GM18502 (cell line): ENCODE results near the gene FOXN3.
"Not testable (repeated sequence)": the region's sequence is repeated elsewhere in the genome, so short reads cannot be mapped to it uniquely, and the experiment has no call there.

ENCODE experiments used
- ATAC-seq: cut with Tn5 transposase; IDR thresholded peaks from one replicate; pipeline ENCODE4 v1.9.1; 2021; ENCODE audit warnings: mild to moderate bottlenecking; ENCODE audit not compliant: unreplicated experiment, poor library complexity

FOXN3 gene

DNA sequence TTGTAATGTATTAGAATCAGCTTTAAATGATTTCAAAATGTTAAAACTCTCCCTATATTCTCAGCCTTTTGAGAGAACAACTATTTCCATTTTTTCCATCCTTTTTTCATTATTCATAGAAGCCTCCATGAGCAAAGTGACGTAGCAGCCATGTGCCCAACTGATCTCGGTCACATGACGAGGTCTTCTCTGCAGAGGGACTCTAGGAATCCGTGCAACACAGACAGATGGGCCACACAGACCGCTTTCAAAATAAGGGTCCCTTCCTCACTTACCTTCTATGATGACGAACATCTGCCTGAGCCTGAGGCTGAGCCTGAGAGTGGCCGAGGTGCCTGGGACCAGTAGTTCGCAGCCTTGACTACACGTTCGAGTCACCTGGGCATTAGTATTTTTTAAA is 293.8 kb downstream of the FOXN3 start:
- no peak for ATAC-seq

GRCh38 chr14:89121968-89122620 is 294.9 kb downstream of the FOXN3 start:
- ATAC-seq, result no peak

GRCh38 chr14:89117012-89117411 is 300.0 kb downstream of the FOXN3 start:
- no peak for ATAC-seq

- no peak for ATAC-seq
Measured at GRCh38 chr14:89114109-89114508, 302.9 kb downstream of the FOXN3 start.

DNA sequence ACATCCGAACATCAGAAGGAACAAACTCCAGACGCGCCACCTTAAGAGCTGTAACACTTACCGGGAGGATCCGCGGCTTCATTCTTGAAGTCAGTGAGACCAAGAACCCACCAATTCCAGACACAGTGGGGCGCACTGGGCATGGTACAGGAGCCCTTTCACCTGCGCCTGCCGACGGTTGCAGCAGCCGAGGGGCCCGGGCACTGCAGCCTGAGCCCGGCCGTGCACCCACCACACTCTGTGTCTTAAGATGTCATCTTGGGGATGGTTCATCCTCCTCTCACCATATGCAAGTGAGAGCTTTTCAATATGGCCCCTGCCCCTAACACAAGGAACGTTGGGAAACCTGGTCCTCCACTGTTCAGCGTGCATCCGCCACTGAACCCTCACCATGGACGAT is 304.3 kb downstream of the FOXN3 start:
- ATAC-seq, result no peak

- ATAC-seq, result not testable (repeated sequence)
Measured at GRCh38 chr14:89111766-89112543, 305.1 kb downstream of the FOXN3 start.

GRCh38 chr14:89111232-89111631 is 305.8 kb downstream of the FOXN3 start:
- not testable (repeated sequence) for ATAC-seq

DNA sequence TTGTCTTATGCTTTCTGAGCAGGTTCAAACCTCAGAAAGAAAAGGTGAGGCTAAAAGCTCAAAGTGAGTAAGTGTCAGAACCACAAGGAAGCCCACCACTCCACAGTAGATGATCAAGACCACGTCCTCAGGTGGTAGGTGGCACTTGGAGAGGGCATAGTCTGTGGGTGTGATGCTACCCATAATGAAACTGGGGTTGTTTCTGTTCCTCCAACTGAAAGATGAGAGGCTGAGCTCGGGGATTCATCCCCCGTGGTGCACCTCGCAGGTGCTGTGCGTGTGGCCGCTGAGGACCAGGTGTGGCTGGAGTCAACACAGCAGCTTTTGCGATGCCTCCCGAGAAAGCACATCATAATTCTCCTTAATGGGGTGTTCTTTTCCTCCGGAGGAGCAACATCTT is 306.9 kb downstream of the FOXN3 start:
- no peak for ATAC-seq

DNA sequence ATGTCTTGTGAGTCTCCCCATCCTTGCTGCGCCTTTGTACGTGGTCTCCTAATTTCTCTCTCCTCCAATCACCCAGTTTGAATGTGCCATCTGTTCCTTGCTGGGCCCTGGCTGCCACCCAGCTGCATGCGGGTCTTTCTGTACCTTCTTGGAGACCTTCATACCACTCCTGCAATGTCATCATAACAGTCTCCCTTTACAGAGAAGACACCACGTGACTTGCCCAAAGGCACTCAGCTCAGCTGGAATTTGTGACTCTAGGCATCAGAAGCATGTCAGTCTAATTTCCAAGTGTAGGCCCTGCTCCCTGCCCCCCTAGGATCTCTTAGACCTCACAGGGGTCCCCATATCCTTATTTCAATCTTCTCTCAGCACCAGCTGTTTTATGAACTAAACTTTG is 308.4 kb downstream of the FOXN3 start:
- no peak for ATAC-seq

DNA sequence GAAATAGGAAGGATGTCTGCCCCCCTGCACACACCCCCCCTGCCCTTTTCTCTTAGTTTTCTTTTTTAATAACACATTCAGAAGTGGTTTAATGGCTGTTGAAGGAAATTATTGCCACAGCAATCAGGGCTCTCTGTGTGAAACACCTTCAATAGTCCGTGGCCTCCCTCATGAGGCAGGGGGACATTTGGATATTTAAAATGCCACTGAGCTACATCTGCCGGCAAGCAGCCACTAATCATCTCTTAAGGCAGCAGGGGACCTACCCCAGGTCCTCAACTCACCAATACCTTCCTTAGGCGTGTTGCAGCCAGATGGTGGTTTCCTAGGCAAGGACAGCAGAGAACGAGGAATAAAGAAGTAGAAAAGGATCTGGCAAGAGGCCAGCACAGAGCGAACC is 309.4 kb downstream of the FOXN3 start:
- ATAC-seq, result no peak
